GM12875 (cell line): Measurements from ENCODE around the gene HOXC9.
"Not testable (repeated sequence)": the region's sequence is repeated elsewhere in the genome, so short reads cannot be mapped to it uniquely, and the experiment has no call there.

Source experiments
- H3K4me3 ChIP-seq: one replicate; pipeline ENCODE4 v1.5.1; 2011; ENCODE audit warnings: low read depth, low read length, control low read depth
- CTCF ChIP-seq: IDR thresholded peaks from 2 replicates; pipeline ENCODE4 v1.5.1; 2011; ENCODE audit warnings: low read depth, mild to moderate bottlenecking, control low read depth, inconsistent platforms, low read length, moderate library complexity, borderline replicate concordance; ENCODE audit not compliant: insufficient read depth

HOXC9 gene

GRCh38 chr12:54038284-54038870, 38.4 kb downstream of the HOXC9 start:
- H3K4me3 ChIP-seq = no peak overlapping the region
- TF ChIP-seq CTCF = no peak

GRCh38 chr12:54038871-54039414, 39.0 kb downstream of the HOXC9 start:
- no peak overlapping the region for H3K4me3 ChIP-seq
- TF ChIP-seq CTCF = no peak

- no peak overlapping the region for H3K4me3 ChIP-seq
- no peak for TF ChIP-seq CTCF
These were observed 39.6 kb downstream of the HOXC9 start for GRCh38 chr12:54039417-54040147.

GRCh38 chr12:54040148-54040494, 40.2 kb downstream of the HOXC9 start:
- no peak for TF ChIP-seq CTCF
- H3K4me3 ChIP-seq = no peak overlapping the region

GRCh38 chr12:54040648-54041047, 40.7 kb downstream of the HOXC9 start:
- TF ChIP-seq CTCF = no peak
- no peak overlapping the region for H3K4me3 ChIP-seq

GRCh38 chr12:54041097-54041690, 41.2 kb downstream of the HOXC9 start:
- TF ChIP-seq CTCF = no peak
- no peak overlapping the region for H3K4me3 ChIP-seq

GRCh38 chr12:54042033-54042432, 42.1 kb downstream of the HOXC9 start:
- not testable (repeated sequence) for H3K4me3 ChIP-seq
